IMR-90 (cell line): ENCODE data around the gene RAB20.

Experiments used
- BHLHE40 ChIP-seq: fragments of 150-350 bp; IDR thresholded peaks from 2 replicates; pipeline ENCODE4 v1.6.1; 2016; ENCODE audit warnings: mild to moderate bottlenecking, low read depth, low read length
- CHD1 ChIP-seq: IDR thresholded peaks from 2 replicates; pipeline ENCODE4 v1.6.1; 2012; ENCODE audit warnings: low read depth, low read length, improper control_type of control experiment
- CTCF ChIP-seq: conservative IDR thresholded peaks from 2 replicates; pipeline ENCODE4 v1.5.1; 2012; ENCODE audit warnings: mild to moderate bottlenecking, low read depth, low read length, improper control_type of control experiment
- ELK1 ChIP-seq: fragments of 150-350 bp; IDR thresholded peaks from 2 replicates; pipeline ENCODE4 v1.6.1; 2016; ENCODE audit warnings: low read depth, mild to moderate bottlenecking, low read length, moderate library complexity, borderline replicate concordance
- FOS ChIP-seq: fragments of 150-350 bp; IDR thresholded peaks from 2 replicates; pipeline ENCODE4 v1.6.1; 2016; ENCODE audit warnings: low read depth, low read length
- MAZ ChIP-seq: IDR thresholded peaks from 2 replicates; pipeline ENCODE4 v1.6.1; 2012; ENCODE audit warnings: low read depth, mild to moderate bottlenecking, low read length, improper control_type of control experiment, moderate library complexity, borderline replicate concordance
- POLR2A ChIP-seq: IDR thresholded peaks from 2 replicates; pipeline ENCODE4 v1.6.1; 2012; ENCODE audit warnings: mild to moderate bottlenecking, low read depth, low read length

GRCh38 chr13:110600980-110601379, 39.5 kb upstream of the RAB20 start:
- TF ChIP-seq CTCF (no peak), BHLHE40 (no peak), MAZ (no peak), POLR2A (no peak), FOS (no peak), ELK1 (no peak), CHD1 (no peak)
